SK-N-SH (cell line): Measurements from ENCODE around the gene SHROOM4.

Experiments used
- CTCF ChIP-seq: fragments of 200-600 bp; sonication (generic); IDR thresholded peaks from 2 replicates; pipeline ENCODE4 v1.6.1; 2017; ENCODE audit warnings: antibody characterized with exemption, mild to moderate bottlenecking, moderate library complexity
- RAD21 ChIP-seq: IDR thresholded peaks from 2 replicates; pipeline ENCODE4 v1.6.1; 2012; ENCODE audit warnings: mild to moderate bottlenecking, low read length

DNA sequence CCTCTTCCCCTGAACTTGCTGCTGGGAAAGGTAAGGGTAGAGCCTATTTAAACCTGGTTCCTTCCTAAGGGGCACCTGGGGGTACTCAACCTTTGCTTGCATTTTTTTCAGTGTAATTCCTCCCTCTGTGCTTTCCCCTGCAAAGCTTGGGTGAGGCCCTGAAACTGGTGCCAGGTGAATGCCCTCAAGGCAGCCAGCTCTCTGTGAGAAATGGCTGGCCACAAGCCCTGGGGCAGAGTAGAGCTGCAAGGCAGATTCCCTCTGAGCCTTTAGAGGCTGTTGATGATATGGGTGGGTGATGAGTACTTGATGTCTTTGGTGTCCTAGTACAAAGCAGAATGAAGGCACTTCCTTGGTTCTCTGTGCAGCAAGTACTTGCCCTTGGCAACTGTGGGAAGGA is 217.9 kb downstream of the SHROOM4 start:
- TF ChIP-seq CTCF (no peak), RAD21 (no peak)
